IMR-90 (cell line): ENCODE results near the gene RARRES1. TPM values are rescaled to one million over a fixed set of nuclear protein-coding genes. Genes with fewer than 3 reads are reported as not detected.

Source experiments
- ATAC-seq: fragments of 200-7000 bp; cut with Tn5 transposase; 2 replicates; pipeline ENCODE4 v1.9.1; 2020; ENCODE audit warnings: low read depth, mild to moderate bottlenecking, moderate library complexity
- BruUV-seq: library from RNA; stranded (reverse); fragments of 400-500 nt; replicated peaks from 2 replicates; lab custom pipeline; 2021; lab: Mats Ljungman, UMichigan
- CTCF ChIA-PET: fragments of 300-600 bp; formaldehyde crosslinking; extraction: SDS; loops from one replicate; lab custom pipeline; 2021; ENCODE audit warnings: antibody characterized with exemption; lab: Yijun Ruan, JAX
- POLR2A ChIA-PET: fragments of 300-600 bp; sonication (Branson Sonifier 250); formaldehyde crosslinking; loops from one replicate; lab custom pipeline; 2022; ENCODE audit warnings: antibody characterized with exemption; ENCODE audit not compliant: unreplicated experiment; lab: Charles Lee
- DNase-seq: peaks from one replicate; pipeline ENCODE4 v3.0.0; 2013
- H2AFZ ChIP-seq: replicated peaks from 2 replicates; pipeline ENCODE3; 2013; ENCODE audit warnings: low read length, mild to moderate bottlenecking; ENCODE audit not compliant: poor library complexity
- H2AK5ac ChIP-seq: 2 replicates; pipeline ENCODE4 v1.6.1; 2013; ENCODE audit warnings: low read depth, low read length, inconsistent platforms
- H2AK9ac ChIP-seq: replicated peaks from 2 replicates; pipeline ENCODE3; 2013; ENCODE audit warnings: mild to moderate bottlenecking, low read depth, low read length, moderate library complexity; ENCODE audit not compliant: poor library complexity
- H2BK120ac ChIP-seq: 2 replicates; pipeline ENCODE4 v1.6.1; 2013; ENCODE audit warnings: low read depth, low read length, inconsistent platforms
- H2BK15ac ChIP-seq: 3 replicates; pipeline ENCODE4 v1.6.1; 2013; ENCODE audit warnings: low read depth, low read length, inconsistent platforms
- H2BK20ac ChIP-seq: 2 replicates; pipeline ENCODE4 v1.6.1; 2013; ENCODE audit warnings: low read depth, mild to moderate bottlenecking, inconsistent platforms, low read length, moderate library complexity
- H2BK5ac ChIP-seq: 2 replicates; pipeline ENCODE4 v1.6.1; 2013; ENCODE audit warnings: mild to moderate bottlenecking, low read depth, low read length, inconsistent platforms; ENCODE audit not compliant: poor library complexity, severe bottlenecking
- H3K14ac ChIP-seq: replicated peaks from 2 replicates; pipeline ENCODE4 v1.6.1; 2013; ENCODE audit warnings: low read depth, low read length, inconsistent platforms
- H3K18ac ChIP-seq: 2 replicates; pipeline ENCODE4 v1.6.1; 2013; ENCODE audit warnings: low read depth, low read length, control low read depth
- H3K23ac ChIP-seq: 2 replicates; pipeline ENCODE4 v1.6.1; 2013; ENCODE audit warnings: low read depth, low read length, inconsistent platforms
- H3K27ac ChIP-seq: 2 replicates; pipeline ENCODE4 v1.5.1; 2013; ENCODE audit warnings: mild to moderate bottlenecking, control low read depth, low read length; ENCODE audit not compliant: insufficient read depth
- H3K27me3 ChIP-seq: 2 replicates; pipeline ENCODE4 v1.6.1; 2013; ENCODE audit warnings: low read length; ENCODE audit not compliant: control insufficient read depth, insufficient read depth
- H3K36me3 ChIP-seq: 2 replicates; pipeline ENCODE4 v1.6.1; 2013; ENCODE audit warnings: low read length, mixed read lengths; ENCODE audit not compliant: control insufficient read depth, insufficient read depth
- H3K4ac ChIP-seq: 2 replicates; pipeline ENCODE4 v1.6.1; 2013; ENCODE audit warnings: low read depth, low read length, inconsistent platforms
- H3K4me1 ChIP-seq: 2 replicates; pipeline ENCODE4 v1.6.1; 2013; ENCODE audit warnings: low read length, mixed read lengths; ENCODE audit not compliant: control insufficient read depth, insufficient read depth
- H3K4me2 ChIP-seq: 2 replicates; pipeline ENCODE4 v1.6.1; 2013; ENCODE audit warnings: low read depth, mild to moderate bottlenecking, control low read depth, low read length, moderate library complexity
- H3K4me3 ChIP-seq: 2 replicates; pipeline ENCODE4 v1.5.1; 2013; ENCODE audit warnings: low read depth, mild to moderate bottlenecking, control low read depth, low read length, moderate library complexity; ENCODE audit not compliant: insufficient read depth
- H3K56ac ChIP-seq: 2 replicates; pipeline ENCODE4 v1.6.1; 2013; ENCODE audit warnings: low read length, inconsistent platforms; ENCODE audit not compliant: insufficient read depth; ENCODE audit errors: extremely low read depth
- H3K79me1 ChIP-seq, 2 experiments: 2 replicates each; pipeline ENCODE4 v1.6.1; 2013; ENCODE audit warnings: low read length in 2 of 2, inconsistent platforms in 1 of 2, low read depth in 1 of 2
- H3K9ac ChIP-seq: 2 replicates; pipeline ENCODE4 v1.6.1; 2013; ENCODE audit warnings: low read depth, low read length, control low read depth
- H3K9me1 ChIP-seq: 2 replicates; pipeline ENCODE4 v1.6.1; 2013; ENCODE audit warnings: low read length, inconsistent platforms; ENCODE audit not compliant: insufficient read depth
- H3K9me3 ChIP-seq: 2 replicates; pipeline ENCODE4 v1.6.1; 2013; ENCODE audit warnings: low read length; ENCODE audit not compliant: control insufficient read depth, insufficient read depth
- H4K20me1 ChIP-seq: 2 replicates; pipeline ENCODE4 v1.6.1; 2013; ENCODE audit warnings: low read length, inconsistent platforms; ENCODE audit not compliant: insufficient read depth
- H4K5ac ChIP-seq: 2 replicates; pipeline ENCODE4 v1.6.1; 2013; ENCODE audit warnings: mild to moderate bottlenecking, low read depth, low read length, control low read depth
- H4K8ac ChIP-seq, 2 experiments: 2 replicates each; pipeline ENCODE4 v1.6.1; 2013; ENCODE audit warnings: low read depth in 2 of 2, low read length in 2 of 2, control low read depth in 1 of 2, inconsistent platforms in 1 of 2
- H4K91ac ChIP-seq: 2 replicates; pipeline ENCODE4 v1.6.1; 2013; ENCODE audit warnings: low read depth, low read length, inconsistent platforms; ENCODE audit not compliant: insufficient read depth
- BHLHE40 ChIP-seq: fragments of 150-350 bp; IDR thresholded peaks from 2 replicates; pipeline ENCODE4 v1.6.1; 2016; ENCODE audit warnings: mild to moderate bottlenecking, low read depth, low read length
- CHD1 ChIP-seq: IDR thresholded peaks from 2 replicates; pipeline ENCODE4 v1.6.1; 2012; ENCODE audit warnings: low read depth, low read length, improper control_type of control experiment
- MAFK ChIP-seq: IDR thresholded peaks from 2 replicates; pipeline ENCODE4 v1.6.1; 2012; ENCODE audit warnings: low read depth, low read length, improper control_type of control experiment
- MXI1 ChIP-seq: IDR thresholded peaks from 2 replicates; pipeline ENCODE4 v1.6.1; 2012; ENCODE audit warnings: low read depth, mild to moderate bottlenecking, low read length, moderate library complexity, borderline replicate concordance
- NFE2L2 ChIP-seq: fragments of 150-350 bp; IDR thresholded peaks from 2 replicates; pipeline ENCODE4 v1.6.1; 2016; ENCODE audit warnings: low read depth, mild to moderate bottlenecking, low read length
- POLR2A ChIP-seq: IDR thresholded peaks from 2 replicates; pipeline ENCODE4 v1.6.1; 2012; ENCODE audit warnings: mild to moderate bottlenecking, low read depth, low read length
- RAD21 ChIP-seq: IDR thresholded peaks from 2 replicates; pipeline ENCODE4 v1.6.1; 2012; ENCODE audit warnings: low read length, improper control_type of control experiment
- RCOR1 ChIP-seq: IDR thresholded peaks from 2 replicates; pipeline ENCODE4 v1.6.1; 2012; ENCODE audit warnings: mild to moderate bottlenecking, low read length, improper control_type of control experiment; ENCODE audit not compliant: insufficient replicate concordance
- WGBS, 2 experiments: methylation state at CpG; one replicate each; pipeline versions ENCODE4 v1.1.5 to v1.1.7; 2013; ENCODE audit warnings: missing lambda C conversion rate in 2 of 2; ENCODE audit not compliant: insufficient read length in 1 of 2; ENCODE audit errors: extremely low coverage in 2 of 2; 5-methylcytosine and 5-hydroxymethylcytosine counted together
- dilution Hi-C: fragments of 300-500 bp; cut with HindIII; formaldehyde crosslinking; loops from one replicate; pipeline ENCODE4 v1.14.3; 2018; ENCODE audit warnings: low sequenced_read_pairs; ENCODE audit not compliant: unreplicated experiment
- in situ Hi-C: fragments of 300-500 bp; cut with MboI; formaldehyde crosslinking; loops from 3 replicates; pipeline ENCODE4 v1.14.3; 2019; ENCODE audit warnings: low sequenced_read_pairs, inconsistent platforms, mixed read lengths
- intact Hi-C: fragments of 100-400 bp; cut with micrococcal nuclease; formaldehyde crosslinking; loops from 2 replicates; pipeline ENCODE4 v1.10.0; 2022
- polyA plus RNA-seq, 3 experiments: library from polyadenylated mRNA; depleted of rRNA; stranded (reverse); fragments of >200 nt; gene quantifications; 2 replicates each; pipeline ENCODE4 v1.2.3, GENCODE V29; 2012; ENCODE audit warnings: low replicate concordance in 1 of 3
- total RNA-seq: library from RNA; depleted of rRNA; stranded (reverse); fragments of >200 nt; gene quantifications from 2 replicates; pipeline ENCODE4 v1.2.3, GENCODE V29; 2012
- TF ChIP-seq, protein P1 (sequence below): fragments of 150-350 bp; IDR thresholded peaks from 2 replicates; pipeline ENCODE4 v1.6.1; 2016; ENCODE audit warnings: low read depth, mild to moderate bottlenecking, low read length, moderate library complexity, borderline replicate concordance
- TF ChIP-seq, protein P2 (sequence below): fragments of 150-350 bp; IDR thresholded peaks from 2 replicates; pipeline ENCODE4 v1.6.1; 2017; ENCODE audit warnings: mild to moderate bottlenecking, antibody characterized with exemption, low read length, low read depth

Gene RARRES1
- total and polyA plus RNA-seq, 2 of the 4 experiments (the other 2 are of a cell fraction) = 0.90 to 3.0 TPM

DNA sequence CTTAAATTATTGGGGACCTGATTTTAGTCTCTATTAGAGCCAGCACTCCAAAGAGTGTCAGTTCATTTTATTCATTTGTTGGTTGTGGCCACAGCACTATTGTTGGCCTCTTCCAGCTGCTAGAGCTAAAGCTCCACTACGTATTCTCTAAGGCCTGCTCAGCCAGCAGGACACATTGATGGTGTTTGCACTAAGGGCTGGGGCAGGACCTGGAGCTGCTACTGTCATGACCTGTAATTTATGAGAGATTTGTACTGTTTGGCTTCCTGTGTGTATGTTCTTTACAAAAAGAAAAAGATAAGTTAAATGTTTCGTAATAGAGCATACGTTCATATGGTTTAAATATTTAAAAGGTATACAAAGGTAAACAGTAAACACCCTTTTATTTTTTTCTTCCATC is 79.8 kb downstream of the RARRES1 start:
- no peak overlapping the region for H3K18ac ChIP-seq
- intact Hi-C loops = no loop called here
- no peaks in the 10 kb centered on the region for H4K20me1 ChIP-seq
- H3K4me3 ChIP-seq = no peak overlapping the region
- ChIA-PET POLR2A (no interaction called here), CTCF (no interaction called here)
- H3K4me1 ChIP-seq = no peaks in the 10 kb centered on the region
- H3K56ac ChIP-seq = no peak overlapping the region
- H2BK5ac ChIP-seq = no peak overlapping the region
- no peak overlapping the region for H3K9ac ChIP-seq
- no TSS peak for BruUV-seq
- in situ Hi-C loops = no loop called here
- no peak overlapping the region for H2AFZ ChIP-seq
- no CpG with 5 or more reads among the region's 3 CpGs for WGBS, 2 experiments
- ATAC-seq = no peak
- no peaks in the 10 kb centered on the region for H3K27me3 ChIP-seq
- no peak overlapping the region for H2BK20ac ChIP-seq
- no peak overlapping the region for H3K27ac ChIP-seq
- no peak overlapping the region for H2AK9ac ChIP-seq
- H3K9me1 ChIP-seq = no peaks in the 10 kb centered on the region
- H2BK15ac ChIP-seq = no peak overlapping the region
- no peak overlapping the region for H2AK5ac ChIP-seq
- H3K36me3 ChIP-seq = peaks cover 25% of the 10 kb centered on the region
- H3K4me2 ChIP-seq = no peak overlapping the region
- no peak overlapping the region for H3K4ac ChIP-seq
- no peak overlapping the region for H4K91ac ChIP-seq
- H4K5ac ChIP-seq = no peak overlapping the region
- H3K79me1 ChIP-seq = 0 out of 4 replicates have a peak, but pooled peaks cover 0 to 2% of the 10 kb centered on the region in 2 experiments
- H4K8ac ChIP-seq = no peak overlapping the region
- dilution Hi-C loops = no loop called here
- H2BK120ac ChIP-seq = no peak overlapping the region
- H3K23ac ChIP-seq = no peak overlapping the region
- no peaks in the 10 kb centered on the region for H3K9me3 ChIP-seq
- no peak overlapping the region for H3K14ac ChIP-seq
- no peak for DNase-seq
- TF ChIP-seq, protein P1, sequence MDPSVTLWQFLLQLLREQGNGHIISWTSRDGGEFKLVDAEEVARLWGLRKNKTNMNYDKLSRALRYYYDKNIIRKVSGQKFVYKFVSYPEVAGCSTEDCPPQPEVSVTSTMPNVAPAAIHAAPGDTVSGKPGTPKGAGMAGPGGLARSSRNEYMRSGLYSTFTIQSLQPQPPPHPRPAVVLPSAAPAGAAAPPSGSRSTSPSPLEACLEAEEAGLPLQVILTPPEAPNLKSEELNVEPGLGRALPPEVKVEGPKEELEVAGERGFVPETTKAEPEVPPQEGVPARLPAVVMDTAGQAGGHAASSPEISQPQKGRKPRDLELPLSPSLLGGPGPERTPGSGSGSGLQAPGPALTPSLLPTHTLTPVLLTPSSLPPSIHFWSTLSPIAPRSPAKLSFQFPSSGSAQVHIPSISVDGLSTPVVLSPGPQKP = no peak
- TF ChIP-seq CHD1 (no peak), MAFK (no peak), POLR2A (no peak), BHLHE40 (no peak), NFE2L2 (no peak), RCOR1 (no peak), MXI1 (no peak), RAD21 (no peak)
- TF ChIP-seq, protein P2, sequence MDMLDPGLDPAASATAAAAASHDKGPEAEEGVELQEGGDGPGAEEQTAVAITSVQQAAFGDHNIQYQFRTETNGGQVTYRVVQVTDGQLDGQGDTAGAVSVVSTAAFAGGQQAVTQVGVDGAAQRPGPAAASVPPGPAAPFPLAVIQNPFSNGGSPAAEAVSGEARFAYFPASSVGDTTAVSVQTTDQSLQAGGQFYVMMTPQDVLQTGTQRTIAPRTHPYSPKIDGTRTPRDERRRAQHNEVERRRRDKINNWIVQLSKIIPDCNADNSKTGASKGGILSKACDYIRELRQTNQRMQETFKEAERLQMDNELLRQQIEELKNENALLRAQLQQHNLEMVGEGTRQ = no peak
